HG03095 (cell line): ENCODE results near the gene PTBP3.
"Not testable (repeated sequence)": the region's sequence is repeated elsewhere in the genome, so short reads cannot be mapped to it uniquely, and the experiment has no call there.

ENCODE experiments used
- ATAC-seq: cut with Tn5 transposase; IDR thresholded peaks from one replicate; pipeline ENCODE4 v1.9.1; 2021; ENCODE audit warnings: moderate library complexity; ENCODE audit not compliant: unreplicated experiment

PTBP3 gene

DNA sequence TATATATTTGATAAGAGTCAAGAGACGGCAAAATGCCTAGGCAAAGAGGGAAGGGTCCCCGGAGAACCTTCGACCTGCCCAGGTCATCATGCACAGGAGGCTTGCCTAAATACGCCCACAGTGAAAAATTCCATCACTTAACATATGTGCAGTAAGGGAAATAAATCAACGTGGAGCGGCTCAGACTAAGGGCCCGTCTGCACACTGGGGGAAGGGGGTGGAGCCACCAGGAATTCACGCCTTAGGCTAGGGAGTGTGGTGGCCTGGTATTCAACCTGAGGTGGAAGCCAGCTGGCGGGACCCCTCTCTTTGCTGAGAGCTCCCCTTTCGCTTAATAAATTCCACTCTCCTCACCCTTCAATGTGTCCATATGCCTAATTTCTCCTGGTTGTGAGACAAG is 8.3 kb downstream of the PTBP3 start:
- ATAC-seq = no peak

DNA sequence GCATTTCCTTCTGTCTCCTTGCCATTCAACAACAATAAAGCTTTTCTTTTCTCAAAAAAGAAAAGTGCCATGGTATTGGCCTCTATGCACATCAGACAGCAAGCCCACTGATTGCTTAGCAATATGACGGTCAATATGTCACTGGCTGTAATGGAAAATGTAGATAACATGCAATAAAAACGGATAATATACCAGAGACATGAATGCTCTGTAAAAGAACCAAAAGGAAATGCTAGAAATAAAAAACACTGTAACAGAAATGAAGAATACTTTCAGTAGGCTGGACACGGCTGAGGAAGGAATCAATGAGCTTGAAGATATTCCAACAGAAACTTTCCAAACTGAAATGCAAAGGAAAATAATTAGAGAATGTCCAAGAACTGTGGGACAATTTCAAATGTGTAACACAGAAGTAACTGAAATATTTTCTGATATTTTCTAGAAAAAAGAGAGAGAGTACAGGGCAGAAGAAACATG is 10.0 kb downstream of the PTBP3 start:
- no peak for ATAC-seq

DNA sequence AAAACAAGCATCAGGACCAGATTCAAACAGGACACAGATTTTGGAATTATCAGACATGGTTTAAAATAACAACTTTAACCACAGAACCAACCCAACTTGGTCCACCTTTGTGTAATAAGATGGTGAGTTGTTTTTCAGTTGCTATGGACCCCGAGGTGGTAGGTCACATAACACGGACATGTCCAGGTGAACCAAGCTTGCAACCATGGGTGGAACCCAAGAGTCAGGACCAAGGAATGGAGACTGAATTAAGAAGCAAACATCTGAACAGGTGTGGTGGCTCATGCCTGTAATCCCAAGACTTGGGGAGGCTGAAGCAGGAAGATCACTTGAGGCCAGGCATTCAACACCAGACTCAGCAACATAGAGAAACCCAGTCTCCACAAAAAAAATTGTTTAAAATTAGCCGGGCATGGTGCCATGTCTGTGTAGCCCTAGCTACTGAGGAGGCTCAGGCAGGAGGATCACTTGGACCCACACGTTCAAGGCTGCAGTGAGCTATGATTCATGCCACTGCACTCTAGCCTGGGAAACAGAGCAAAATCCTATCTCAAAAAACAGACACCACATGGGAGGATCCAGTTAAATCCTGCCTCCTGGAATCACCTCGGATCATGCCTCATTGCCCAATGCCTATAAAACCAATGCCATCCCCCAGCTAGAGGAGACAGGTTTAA is 10.6 kb downstream of the PTBP3 start:
- no peak for ATAC-seq

DNA sequence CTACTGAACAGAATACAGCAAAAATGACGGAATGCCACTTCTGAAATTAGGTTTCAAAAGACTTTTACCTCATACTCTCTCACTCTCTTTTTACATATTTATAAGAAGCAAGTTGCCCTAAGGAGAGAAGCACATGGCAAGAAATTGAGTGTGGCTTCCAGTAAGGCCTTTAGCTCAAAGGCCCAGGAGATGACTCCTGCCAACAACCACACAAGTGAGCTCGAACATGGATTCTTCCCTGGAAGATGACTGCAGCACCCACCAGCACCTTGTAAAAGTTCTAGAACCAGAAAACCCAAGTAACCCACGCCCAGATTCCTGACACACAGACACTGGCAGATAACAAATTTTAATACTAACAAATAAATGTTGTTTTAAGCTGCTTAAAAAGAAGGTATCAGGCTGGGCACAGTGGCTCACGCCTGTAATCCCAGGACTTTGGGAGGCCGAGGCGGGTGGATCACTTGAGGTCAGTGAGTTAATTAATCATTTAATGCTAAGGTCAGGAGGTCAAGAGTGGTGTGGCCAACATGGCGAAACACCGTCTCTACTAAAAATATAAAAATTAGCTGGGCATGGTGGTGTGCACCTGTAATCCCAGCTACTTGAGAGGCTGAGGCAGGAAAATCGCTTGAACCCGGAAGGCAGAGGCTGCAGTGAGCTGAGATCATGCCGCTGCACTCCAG is 17.0 kb downstream of the PTBP3 start:
- ATAC-seq = no peak

DNA sequence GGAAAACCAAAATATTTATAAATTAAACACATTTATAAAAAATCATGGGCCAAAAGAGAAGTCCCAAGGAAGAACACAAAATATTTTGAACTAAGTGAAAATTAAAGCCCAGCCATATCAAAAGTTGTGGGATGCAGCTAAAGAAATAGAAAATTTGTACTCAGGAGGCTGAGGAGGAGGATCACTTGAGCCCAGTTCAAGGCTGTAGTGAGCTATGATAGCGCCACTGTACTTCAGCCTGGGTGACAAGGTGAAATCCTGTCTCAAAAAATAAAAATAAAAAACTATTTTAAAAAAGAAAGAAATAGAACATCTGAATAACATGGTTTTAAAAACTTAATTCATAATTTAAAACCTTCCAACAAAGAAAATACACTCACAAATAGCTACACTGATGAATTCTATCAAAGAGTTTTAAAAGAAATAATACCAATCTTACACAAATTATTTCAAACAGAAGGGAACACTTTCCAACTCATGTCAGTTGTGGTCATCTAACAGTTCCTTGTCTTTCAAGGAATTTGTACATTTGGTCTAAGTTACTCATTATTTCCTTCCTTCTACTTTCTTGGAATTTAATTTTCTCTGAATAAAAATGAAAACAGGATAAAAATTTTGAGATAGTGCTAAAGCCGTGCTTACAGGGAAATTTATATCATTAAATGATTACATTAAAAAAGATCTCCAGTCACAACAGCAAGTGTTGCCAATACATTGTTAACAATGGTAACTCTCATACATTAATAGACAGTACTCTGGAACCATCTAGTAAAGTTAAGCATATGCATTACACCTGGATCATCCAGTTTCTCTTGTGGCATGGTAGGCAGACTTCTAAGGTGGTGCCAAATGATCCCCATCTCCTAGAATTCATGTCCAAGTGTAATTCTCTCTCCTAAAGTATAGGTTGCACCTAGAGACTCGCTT is 17.8 kb downstream of the PTBP3 start:
- no peak for ATAC-seq

DNA sequence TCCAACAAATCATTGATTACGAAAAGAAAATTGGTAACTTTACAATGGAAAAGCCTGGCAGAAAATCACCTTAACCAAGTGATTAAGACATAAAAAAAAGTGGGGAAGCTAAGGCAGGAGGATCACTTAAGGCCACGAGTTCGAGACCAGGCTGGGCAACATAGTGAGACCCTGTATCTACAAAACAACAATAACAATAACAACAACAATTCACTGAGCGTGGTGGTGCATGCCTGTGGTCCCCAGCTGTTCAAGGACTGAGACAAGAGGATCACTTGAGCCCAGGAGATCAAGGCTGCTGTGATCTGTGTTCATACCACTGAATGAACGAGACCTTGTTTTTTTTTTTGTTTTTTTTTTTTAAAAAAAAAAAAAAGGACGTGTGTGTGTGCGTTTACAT is 21.3 kb downstream of the PTBP3 start:
- ATAC-seq = no peak

DNA sequence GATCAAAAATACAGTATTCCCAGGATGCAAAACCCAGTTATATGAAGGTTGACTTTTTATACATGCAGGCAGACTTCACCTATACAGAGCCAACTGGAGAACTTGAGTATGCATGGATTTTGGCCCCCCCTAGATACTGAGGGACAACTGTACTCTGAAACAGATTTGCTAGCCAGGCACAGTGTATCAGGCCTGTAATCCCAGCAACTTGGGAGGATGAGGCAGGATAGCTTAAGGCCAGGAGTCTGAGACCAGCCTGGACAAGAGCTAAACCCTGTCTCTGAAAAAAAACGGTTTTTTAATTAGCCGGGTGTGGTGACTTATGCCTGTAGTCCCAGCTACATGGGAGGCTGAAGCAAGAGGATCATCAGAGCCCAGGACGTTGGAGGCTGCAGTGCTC is 21.9 kb downstream of the PTBP3 start:
- ATAC-seq = no peak

DNA sequence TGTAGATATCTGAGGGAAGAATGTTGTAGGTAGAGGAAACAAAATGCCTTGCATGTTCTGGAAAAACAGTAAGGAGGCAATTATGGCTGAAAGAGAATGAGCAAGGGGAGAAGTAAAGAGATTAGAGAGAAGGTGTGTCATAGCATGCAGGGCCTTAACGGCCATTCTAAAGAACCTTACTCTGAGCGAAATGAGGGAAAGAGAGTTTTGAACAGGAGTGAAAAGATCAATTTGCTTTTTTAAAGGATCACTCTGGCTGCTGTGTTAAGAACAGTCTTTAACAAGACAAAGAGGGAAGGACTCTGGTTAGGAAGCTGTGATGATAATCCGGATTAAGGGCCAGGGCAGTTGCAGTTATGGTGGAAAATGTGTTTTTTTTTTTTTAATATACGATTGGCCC is 22.6 kb downstream of the PTBP3 start:
- ATAC-seq = no peak

DNA sequence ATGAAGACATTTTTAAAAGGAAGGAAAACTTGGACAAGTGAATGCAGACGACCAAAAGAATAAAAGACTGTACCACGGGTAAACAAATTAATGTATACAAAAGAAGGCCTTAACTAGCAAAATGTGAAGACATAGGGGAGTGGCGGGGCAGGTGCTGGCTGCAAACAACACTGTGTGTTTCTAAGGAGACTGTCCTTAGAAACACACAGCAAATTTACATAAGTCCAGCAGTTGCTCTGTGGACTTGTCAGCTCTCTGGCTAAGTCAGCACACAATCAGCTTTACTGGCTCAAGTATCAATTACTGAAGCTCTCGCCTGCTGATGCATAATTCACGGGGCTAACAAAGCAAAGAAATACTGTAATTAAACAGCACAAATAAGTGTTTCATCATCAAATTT is 24.8 kb downstream of the PTBP3 start:
- ATAC-seq = no peak

DNA sequence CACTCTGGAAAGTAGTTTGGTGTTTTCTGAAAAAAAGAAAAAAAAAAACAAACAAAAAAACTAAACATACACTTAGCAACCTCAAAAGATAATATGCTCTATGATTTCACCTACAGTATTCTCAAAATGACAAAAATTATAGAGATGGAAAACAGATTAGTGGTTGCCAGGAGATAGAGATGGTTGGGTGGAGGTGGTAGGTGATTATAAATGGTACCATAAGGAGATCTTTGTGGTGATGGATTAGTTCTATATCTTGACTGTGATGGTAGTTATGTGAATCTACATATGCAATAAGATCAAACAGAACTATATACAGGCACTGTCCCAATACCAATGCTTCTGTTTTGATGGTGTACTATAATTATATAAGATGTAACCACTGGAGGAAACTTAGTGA is 32.0 kb downstream of the PTBP3 start:
- no peak for ATAC-seq

DNA sequence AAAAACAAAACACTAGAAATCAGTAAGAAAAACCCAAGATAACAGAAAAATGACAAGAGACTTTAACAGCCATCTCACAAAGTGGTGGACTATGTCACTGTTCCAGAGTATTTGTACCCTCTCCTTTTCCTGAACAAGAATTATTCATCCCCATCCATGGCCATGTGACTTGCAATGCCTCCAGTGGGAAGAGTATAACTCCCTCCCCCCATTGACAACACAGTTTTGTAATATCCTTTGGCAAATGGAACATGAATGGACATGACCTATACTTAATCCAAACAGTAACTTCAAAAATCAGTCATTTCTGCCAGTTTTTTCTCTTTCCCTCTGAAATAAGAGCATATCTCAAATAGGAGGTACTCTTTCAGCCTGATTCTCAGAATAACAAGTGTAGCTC is 33.9 kb downstream of the PTBP3 start:
- no peak for ATAC-seq

DNA sequence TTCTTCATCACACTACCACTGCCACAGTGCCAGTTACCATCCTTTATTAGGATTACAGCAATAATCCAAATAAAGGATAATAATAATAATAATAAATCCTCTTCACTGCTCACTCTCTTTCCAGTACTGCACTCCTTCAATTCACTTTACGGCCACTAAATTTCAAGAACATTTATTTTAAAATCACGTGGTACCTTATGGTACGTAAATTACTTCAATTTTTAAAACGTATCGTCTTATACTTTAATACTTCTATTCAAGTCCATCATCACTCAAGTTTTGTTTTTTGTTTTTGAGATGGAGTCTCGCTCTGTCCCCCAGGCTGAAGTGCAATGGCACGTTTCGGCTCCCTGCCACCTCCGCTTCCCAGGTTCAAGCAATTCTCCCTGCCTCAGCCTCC is 36.5 kb downstream of the PTBP3 start:
- no peak for ATAC-seq

DNA sequence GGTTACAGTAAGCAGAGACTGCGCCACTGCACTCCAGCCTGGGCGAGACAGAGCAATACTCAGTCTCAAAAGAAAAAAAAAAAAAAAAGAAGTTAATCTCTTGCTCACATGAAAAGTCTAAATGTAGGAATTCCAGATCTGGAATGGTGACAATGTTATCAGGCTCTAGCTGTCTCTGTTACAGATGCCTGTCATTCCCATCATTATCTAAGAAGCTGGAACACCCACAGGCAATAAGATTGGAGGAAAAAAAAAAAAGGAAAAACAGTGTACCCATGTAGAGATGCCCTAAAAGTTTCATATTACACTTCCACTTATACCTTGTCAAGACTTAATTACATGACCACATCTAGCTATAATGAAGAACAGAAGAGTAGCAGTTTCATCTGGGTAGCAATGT is 38.2 kb downstream of the PTBP3 start:
- ATAC-seq = no peak

DNA sequence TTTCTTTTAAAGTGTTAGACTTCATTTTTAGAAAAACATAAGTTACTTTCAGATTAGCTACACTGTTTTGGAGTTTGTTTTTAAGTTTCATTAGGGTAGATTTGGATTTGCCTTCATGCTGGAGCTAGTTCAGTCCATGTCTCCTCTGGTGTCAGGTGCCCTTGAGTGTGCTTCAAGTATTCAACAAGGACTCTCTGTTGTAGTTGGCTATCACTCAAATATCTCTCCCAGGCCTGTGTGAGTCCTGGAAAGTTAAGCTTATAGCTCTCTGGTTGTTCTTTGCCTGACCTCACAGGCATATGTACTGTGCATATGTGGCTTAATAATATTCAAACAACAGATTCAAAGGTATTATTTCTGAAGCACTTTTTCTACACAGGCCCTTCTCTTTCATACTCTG is 45.4 kb downstream of the PTBP3 start:
- ATAC-seq = no peak

DNA sequence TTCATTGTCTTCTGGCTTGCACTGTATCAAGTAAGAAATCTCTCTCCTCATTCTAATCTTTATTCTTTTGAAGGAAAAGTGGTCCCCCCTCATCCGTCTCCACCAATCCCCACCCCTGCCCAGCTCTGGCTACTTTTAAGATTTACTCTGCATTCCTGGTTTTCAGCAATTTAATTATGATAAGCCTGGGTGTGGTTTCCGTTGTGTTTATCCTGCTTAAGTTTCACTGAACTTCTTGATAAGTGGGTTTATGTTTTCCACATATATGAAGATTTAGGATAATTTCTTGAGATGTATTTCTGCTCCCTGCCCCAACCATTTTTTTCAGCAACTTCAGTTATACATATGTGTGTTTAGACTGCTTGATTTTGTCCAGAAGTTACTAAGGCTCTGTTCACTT is 46.5 kb downstream of the PTBP3 start:
- ATAC-seq = no peak

DNA sequence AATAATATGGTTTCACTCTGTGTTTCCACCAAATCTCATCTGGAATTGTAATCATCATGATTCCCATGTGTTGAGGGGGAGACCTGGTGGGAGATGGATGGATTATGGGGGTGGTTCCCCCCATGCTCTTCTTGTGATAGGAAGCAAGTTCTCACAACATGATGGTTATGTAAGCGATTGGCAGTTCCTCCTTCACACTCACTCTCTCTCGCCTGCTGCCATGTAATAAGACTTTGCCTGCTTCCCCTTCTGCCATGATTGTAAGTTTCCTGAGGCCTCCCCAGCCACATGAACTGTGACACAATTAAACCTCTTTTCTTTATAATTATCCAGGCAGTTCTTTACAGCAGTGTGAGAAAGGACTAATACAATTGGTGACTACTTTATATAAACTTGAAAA is 48.4 kb downstream of the PTBP3 start:
- ATAC-seq = no peak

DNA sequence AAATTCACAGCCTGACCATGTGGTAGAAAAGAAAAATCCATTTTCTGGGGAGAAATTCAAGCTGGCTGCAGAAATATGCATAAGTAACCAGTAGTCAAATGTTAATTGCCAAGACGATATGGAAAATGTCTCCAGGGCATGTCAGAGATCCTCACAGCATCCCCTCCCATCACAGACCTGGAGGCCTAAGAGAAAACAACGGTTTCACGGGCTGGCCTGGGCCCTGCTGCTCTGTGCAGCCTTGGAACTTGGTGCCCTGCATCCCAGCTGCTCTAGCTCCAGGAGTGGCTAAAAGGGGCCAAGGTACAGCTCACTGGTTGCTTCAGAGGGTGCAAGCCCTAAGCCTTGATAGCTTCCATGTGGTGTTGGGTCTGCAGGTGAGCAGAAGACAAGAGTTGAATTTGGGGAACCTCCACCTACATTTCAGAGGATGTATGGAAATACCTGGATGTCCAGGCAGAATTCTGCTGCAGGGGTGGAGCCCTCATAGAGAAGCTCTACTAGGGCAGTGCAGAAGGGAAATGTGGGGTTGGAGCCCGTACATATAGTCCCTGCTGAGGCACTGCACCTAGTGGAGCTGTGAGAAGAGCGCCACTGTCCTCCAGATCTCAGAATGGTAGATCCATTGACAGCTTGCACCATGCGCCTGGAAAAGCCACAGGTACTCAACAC is 49.7 kb downstream of the PTBP3 start:
- no peak for ATAC-seq

DNA sequence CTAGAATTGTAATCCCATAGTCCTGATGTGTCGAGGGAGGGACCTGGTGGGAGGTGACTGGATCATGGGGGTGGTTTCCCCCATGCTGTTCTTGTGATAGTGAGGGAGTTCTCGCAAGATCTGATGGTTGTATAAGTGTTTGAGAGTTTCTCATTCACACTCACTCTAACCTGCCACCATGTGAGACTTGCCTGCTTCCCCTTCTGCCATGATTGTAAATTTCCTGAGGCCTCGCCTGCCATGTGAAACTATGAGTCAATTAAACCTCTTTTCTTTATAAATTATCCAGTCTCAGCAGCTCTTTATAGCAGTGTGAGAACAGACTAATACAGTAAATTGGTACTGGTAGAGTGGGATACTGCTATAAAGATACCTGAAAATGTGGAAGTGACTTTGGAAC is 50.6 kb downstream of the PTBP3 start:
- ATAC-seq = not testable (repeated sequence)

DNA sequence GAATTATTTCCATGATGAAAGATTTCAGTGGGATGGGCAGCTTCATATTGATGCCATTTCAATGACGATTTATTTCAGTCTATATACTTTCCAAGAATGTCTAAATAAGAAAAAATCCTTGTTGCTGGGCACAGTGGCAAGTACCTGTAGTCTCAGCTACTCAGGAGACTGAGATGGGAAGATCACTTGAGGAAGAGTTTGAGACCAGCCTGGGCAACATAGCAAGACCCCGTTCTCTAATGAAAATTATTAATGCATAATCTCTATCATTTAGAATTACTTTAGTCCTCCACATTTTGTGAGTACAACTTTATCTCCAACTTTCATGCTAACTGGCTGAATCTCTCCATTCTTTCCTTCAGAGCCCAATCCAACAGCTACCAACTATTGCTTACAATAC is 52.5 kb downstream of the PTBP3 start:
- no peak for ATAC-seq

DNA sequence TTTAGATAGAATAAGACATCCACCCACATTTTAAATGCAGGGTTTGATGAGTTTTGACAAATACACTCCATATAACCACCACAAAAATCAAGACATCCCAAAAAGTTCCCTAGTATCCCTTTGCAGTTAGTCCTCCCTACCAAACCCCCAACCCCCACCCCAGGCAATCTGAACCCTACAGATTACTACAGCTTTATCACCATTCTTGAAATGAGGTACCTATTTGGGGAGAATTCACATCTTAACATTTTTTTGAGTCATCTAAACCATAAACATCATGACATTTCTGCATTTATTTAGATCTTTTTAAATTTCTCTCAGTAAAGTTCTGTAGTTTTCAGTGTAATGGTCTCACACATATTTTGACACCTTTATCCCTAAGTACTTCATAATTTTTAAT is 53.9 kb downstream of the PTBP3 start:
- no peak for ATAC-seq

DNA sequence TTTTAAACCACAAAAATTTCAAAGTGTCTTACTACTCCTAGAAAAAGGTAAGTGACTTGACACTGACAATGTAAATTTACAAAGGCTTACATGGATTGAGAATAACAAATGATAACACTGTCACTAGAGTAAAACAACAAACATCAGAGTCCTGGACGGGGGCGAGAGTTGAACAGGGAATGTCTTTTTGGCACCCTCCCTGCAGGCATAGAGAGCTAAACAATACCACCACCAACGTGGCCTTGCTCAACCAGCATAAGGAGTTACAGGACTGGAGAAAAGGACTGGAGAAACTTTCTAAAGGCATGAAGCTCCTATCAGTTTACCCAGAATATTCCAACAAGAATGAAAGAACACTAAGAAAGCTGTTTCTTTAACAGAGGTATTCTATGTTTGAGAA is 55.3 kb downstream of the PTBP3 start:
- ATAC-seq = no peak
